ENCODE measurements around the gene GULP1.

Gene GULP1

DNA sequence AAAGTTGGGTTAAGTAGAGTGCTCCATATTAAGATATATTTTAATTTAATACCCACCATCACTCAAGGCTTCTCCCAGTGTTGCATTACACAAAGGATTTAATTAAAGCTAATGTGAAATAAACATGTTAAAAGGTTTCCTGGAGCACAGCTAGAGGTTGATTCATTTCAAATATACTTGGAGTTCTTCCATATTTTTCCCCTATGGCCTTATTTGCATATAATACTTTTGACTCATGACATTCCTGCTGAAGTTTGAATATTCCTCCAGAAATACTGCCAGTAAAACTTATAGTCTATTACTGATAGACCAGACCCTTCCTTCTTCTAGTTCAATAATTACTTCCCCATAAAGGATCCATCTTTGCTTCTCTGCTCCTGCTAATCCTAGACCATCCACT lies 227.5 kb downstream of the GULP1 start:
- TF ChIP-seq, protein P1, sequence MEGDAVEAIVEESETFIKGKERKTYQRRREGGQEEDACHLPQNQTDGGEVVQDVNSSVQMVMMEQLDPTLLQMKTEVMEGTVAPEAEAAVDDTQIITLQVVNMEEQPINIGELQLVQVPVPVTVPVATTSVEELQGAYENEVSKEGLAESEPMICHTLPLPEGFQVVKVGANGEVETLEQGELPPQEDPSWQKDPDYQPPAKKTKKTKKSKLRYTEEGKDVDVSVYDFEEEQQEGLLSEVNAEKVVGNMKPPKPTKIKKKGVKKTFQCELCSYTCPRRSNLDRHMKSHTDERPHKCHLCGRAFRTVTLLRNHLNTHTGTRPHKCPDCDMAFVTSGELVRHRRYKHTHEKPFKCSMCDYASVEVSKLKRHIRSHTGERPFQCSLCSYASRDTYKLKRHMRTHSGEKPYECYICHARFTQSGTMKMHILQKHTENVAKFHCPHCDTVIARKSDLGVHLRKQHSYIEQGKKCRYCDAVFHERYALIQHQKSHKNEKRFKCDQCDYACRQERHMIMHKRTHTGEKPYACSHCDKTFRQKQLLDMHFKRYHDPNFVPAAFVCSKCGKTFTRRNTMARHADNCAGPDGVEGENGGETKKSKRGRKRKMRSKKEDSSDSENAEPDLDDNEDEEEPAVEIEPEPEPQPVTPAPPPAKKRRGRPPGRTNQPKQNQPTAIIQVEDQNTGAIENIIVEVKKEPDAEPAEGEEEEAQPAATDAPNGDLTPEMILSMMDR (conservative IDR thresholded peaks at IDR 0.05; ENCODE audit: low read depth, low read length), result no peak
- no peak for DNase-seq (ENCODE audit: low read depth)
- no peak overlapping the region for H3K4me3 ChIP-seq (ENCODE audit: low read length)

DNA sequence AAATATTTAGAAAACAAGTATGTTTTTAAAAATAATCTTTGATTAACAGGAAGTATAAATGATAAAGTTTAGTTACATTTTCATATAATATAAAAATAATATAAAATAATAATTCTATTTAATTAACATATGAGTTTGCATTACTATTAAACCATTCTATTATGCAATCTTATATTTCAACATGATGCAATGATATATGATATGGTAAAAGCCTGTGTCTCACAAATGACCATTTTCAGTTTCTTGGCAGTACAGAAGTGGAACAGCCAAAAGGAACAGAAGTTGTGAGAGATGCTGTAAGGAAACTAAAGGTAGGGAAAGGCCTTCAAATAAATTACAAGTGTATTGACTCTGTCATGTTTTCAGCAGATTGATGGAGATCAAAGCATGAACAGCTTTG lies 230.8 kb downstream of the GULP1 start:
- no peak for DNase-seq (ENCODE audit: low read depth)
- TF ChIP-seq, protein P1 (conservative IDR thresholded peaks at IDR 0.05; ENCODE audit: low read depth, low read length), result no peak
- no peak overlapping the region for H3K4me3 ChIP-seq (ENCODE audit: low read length)

DNA sequence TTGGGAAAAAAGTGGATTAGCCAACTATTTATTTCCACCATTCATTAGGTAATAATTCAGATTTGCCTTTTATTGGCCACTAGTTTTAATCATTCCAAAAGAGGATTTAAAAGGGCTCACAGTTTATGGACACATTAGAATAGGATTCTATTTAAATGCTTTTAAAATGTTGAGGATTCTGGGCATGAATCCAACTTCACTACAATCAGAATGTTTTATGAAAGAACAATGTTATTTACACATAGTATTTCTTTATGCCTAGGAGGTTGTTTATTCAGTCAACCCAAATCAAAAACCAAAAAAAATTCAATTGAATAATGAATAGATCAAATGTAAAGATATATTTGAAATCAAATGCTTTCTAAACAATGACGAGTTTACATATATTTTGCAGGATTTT lies 232.2 kb downstream of the GULP1 start:
- H3K4me3 ChIP-seq (ENCODE audit: low read length), result no peak overlapping the region
- TF ChIP-seq, protein P1 (conservative IDR thresholded peaks at IDR 0.05; ENCODE audit: low read depth, low read length), result no peak

DNA sequence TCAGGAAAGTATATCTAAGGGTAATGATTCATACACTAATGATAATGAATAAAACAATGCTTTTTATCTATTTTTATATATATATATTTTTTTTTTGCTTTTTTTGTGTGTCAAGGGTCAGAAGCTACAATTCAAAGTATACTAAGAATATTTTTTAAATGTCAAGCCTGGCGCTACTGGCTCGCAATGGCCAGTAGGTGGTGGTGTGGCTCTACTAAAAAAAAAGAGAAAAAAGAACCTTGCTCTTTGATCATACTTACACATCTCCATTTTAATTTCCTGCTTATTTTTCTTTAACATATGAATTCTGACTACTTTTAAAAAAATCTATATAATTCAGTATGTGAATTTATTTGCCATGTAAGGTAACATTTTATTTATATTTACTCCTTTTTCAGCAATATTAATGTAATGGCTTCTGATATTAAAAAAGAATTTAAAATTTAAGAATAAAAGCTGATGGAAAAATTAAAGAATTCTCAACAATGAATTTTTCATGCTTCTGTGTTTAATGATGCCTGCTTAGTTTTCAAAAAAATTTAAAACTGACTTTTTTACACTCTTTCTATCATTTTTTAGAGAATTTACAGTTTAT lies 232.9 kb downstream of the GULP1 start:
- no peak overlapping the region for H3K4me3 ChIP-seq (ENCODE audit: low read length)
- DNase-seq (ENCODE audit: low read depth), result no peak
- TF ChIP-seq, protein P1 (conservative IDR thresholded peaks at IDR 0.05; ENCODE audit: low read depth, low read length), result peak; percentile 65

More for the DNA sequence above, 232.2 kb downstream of the GULP1 start:
- no peak for DNase-seq (ENCODE audit: low read depth)

DNA sequence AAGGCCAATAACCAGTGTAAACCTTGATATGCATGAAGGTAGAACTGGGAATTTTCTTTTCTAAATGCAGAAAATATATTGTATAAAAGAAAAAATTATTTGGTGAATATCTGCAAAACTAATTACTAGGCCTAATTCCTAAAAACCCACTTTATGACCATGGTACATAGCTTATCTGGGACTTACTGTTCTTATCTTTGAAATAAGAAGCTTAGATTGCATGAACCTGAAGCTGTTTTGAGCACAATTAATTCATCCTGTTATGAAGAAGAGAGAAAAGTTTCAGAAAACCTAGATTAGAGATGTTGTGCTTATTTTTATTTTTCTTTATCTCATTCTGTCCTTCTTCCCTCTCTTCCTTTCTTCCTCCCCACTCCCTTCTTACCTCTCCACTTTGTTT lies 235.0 kb downstream of the GULP1 start:
- DNase-seq (ENCODE audit: low read depth), result no peak
- TF ChIP-seq, protein P1 (conservative IDR thresholded peaks at IDR 0.05; ENCODE audit: low read depth, low read length), result no peak
- H3K4me3 ChIP-seq (ENCODE audit: low read length), result no peak overlapping the region

DNA sequence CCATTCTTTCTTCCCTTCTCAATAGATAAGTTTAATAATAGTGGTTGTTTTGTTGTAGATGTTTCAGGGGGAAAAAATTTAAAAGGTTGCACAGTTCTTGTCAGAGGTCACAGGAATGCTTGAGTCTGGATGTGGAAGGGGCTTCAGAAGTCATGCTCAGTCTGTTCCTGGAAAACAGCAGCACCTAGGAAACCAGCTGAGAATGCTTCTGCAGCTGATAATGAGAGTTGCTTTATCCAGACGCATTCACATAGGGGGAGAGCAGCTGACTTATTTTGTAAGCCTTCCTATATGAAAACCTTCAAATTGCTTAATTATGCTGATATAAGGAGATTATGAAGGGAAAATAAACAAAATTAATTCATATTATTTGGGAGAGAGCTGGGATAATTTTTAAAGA lies 235.5 kb downstream of the GULP1 start:
- H3K4me3 ChIP-seq (ENCODE audit: low read length), result no peak overlapping the region
- DNase-seq (ENCODE audit: low read depth), result no peak
- TF ChIP-seq, protein P1 (conservative IDR thresholded peaks at IDR 0.05; ENCODE audit: low read depth, low read length), result no peak

DNA sequence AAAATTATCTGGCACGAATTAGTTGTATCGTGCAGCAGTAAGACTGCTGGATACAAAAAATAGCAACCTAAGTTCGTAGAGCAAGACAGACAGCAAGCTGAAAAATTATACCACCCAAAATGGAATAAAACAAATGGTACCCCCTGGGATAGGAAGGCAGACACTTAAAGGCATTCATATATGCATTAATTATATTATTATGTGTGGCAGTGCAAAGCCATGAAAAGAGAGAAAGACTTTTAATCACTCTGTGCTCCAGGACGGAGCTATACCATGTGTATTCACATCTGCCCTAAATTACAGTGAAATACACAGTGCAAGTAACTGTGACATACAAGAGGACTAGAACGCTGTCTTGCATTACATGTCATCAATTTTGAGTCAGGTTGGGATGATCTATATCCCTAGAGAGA lies 235.9 kb downstream of the GULP1 start:
- no peak for DNase-seq (ENCODE audit: low read depth)
- no peak overlapping the region for H3K4me3 ChIP-seq (ENCODE audit: low read length)
- TF ChIP-seq, protein P1 (conservative IDR thresholded peaks at IDR 0.05; ENCODE audit: low read depth, low read length), result no peak
